Kidney (tissue), 14 donors: ENCODE measurements around the gene WDR47. TPM values are rescaled to one million over a fixed set of nuclear protein-coding genes. Genes with fewer than 3 reads are reported as not detected.

Experiments
- DNase-seq, 5 donors: peaks; one replicate each; pipeline ENCODE4 v3.0.0-alpha.2; 2013 to 2020
- FAIRE-seq: peaks from 2 replicates; lab custom pipeline; 2012; peaks lifted over from hg19 to GRCh38; lab: Jason Lieb, UNC
- H3K27ac ChIP-seq, 2 donors: one replicate each; pipeline ENCODE4 v1.7.0; 2013; ENCODE audit warnings: low read depth in 2 of 2, low read length in 2 of 2, inconsistent platforms in 1 of 2
- H3K27me3 ChIP-seq: one replicate; pipeline ENCODE4 v1.7.1; 2013; ENCODE audit warnings: low read length, inconsistent platforms; ENCODE audit not compliant: control insufficient read depth, insufficient read depth
- H3K36me3 ChIP-seq, 3 donors: one replicate each; pipeline versions ENCODE4 v1.7.0 to v1.7.1; 2013; ENCODE audit warnings: low read length in 3 of 3, control low read depth in 1 of 3, inconsistent platforms in 1 of 3; ENCODE audit not compliant: insufficient read depth in 3 of 3, control insufficient read depth in 2 of 3
- H3K4me1 ChIP-seq, 3 donors: one replicate each; pipeline versions ENCODE4 v1.7.0 to v1.7.1; 2013; ENCODE audit warnings: low read length in 3 of 3, inconsistent platforms in 1 of 3, low read depth in 1 of 3; ENCODE audit not compliant: control insufficient read depth in 2 of 3, insufficient read depth in 2 of 3
- H3K4me3 ChIP-seq, 3 donors: one replicate each; pipeline versions ENCODE4 v1.7.0 to v1.8.1; 2013; ENCODE audit warnings: low read length in 3 of 3, control low read depth in 1 of 3, inconsistent platforms in 1 of 3
- H3K9ac ChIP-seq, 3 donors: one replicate each; pipeline versions ENCODE4 v1.7.0 to v1.7.1; 2013; ENCODE audit warnings: low read length in 3 of 3, control low read depth in 1 of 3, inconsistent platforms in 1 of 3
- H3K9me3 ChIP-seq, 3 donors: one replicate each; pipeline versions ENCODE4 v1.7.0 to v1.7.1; 2013; ENCODE audit warnings: low read length in 3 of 3, control low read depth in 1 of 3, inconsistent platforms in 1 of 3; ENCODE audit not compliant: control insufficient read depth in 2 of 3, insufficient read depth in 1 of 3
- intact Hi-C: fragments of 100-400 bp; cut with DNase I; formaldehyde crosslinking; loops from one replicate; pipeline ENCODE4 v1.11.1; 2022
- polyA plus RNA-seq: library from polyadenylated mRNA; stranded (reverse); fragments of 350-450 nt; fragmentation: Illumina TruSeq; extraction: RNeasy Lipid Tissue Mini Kit (QIAGEN cat#74804); gene quantifications from one replicate; pipeline ENCODE4 v1.2.3, GENCODE V29; 2014; ENCODE audit warnings: low read depth, low replicate concordance; ENCODE audit not compliant: insufficient read depth
- total RNA-seq: library from RNA; stranded (reverse); fragmentation: NEBNext Ultra II Directional; extraction: Animal tissue kit (Norgen Biotek cat#: 25700); gene quantifications from one replicate; pipeline ENCODE4 v1.2.1, GENCODE V29; 2021
- TF ChIP-seq, protein P1 (sequence below): IDR thresholded peaks from 3 replicates; pipeline ENCODE4 v1.5.1; 2012; ENCODE audit warnings: mild to moderate bottlenecking, moderate library complexity, borderline replicate concordance; ENCODE audit not compliant: insufficient read depth; ENCODE audit errors: extremely low read depth
- donor health status: control.
- donor health status: control.
- donor health status: control.
- donor health status: control.
- donor health status: control.
- donor health status: DM: yes; HTN: yes; CAD: no.
- donor health status: Normal renal cell carcinoma (clear cell type).

WDR47 gene
- total and polyA plus RNA-seq, 2 donors from 2014 or later, result 5.1 to 15.8 TPM

DNA sequence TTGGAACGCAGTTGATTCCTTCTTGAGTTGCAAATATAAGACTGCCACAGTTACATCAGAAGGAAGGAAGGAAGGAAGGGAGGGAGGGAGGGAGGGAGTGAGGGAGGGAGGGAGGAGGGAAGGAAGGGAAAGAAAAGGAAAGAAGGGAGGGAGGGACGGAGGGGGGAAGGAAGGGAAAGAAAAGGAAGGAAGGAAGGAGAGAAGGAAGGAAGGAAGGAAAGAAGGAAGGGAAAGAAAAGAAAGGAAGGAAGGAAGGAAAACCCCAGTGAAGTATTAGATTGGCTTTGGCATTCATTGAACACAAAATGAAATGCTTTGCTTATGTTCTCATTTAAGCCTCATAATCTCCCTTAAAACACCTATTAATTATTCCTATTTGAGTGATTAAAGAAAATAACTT lies 6.4 kb upstream of the WDR47 start:
- H3K4me1 ChIP-seq, result no peaks in the 10 kb centered on the region
- FAIRE-seq, result no peak
- no peak overlapping the region for H3K4me3 ChIP-seq
- H3K36me3 ChIP-seq, result no peaks in the 10 kb centered on the region
- TF ChIP-seq, protein P1, sequence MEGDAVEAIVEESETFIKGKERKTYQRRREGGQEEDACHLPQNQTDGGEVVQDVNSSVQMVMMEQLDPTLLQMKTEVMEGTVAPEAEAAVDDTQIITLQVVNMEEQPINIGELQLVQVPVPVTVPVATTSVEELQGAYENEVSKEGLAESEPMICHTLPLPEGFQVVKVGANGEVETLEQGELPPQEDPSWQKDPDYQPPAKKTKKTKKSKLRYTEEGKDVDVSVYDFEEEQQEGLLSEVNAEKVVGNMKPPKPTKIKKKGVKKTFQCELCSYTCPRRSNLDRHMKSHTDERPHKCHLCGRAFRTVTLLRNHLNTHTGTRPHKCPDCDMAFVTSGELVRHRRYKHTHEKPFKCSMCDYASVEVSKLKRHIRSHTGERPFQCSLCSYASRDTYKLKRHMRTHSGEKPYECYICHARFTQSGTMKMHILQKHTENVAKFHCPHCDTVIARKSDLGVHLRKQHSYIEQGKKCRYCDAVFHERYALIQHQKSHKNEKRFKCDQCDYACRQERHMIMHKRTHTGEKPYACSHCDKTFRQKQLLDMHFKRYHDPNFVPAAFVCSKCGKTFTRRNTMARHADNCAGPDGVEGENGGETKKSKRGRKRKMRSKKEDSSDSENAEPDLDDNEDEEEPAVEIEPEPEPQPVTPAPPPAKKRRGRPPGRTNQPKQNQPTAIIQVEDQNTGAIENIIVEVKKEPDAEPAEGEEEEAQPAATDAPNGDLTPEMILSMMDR, result no peak
- H3K9me3 ChIP-seq, result no peaks in the 10 kb centered on the region
- H3K9ac ChIP-seq, result no peak overlapping the region
- no peak for DNase-seq
- H3K27me3 ChIP-seq, result no peaks in the 10 kb centered on the region
- intact Hi-C loops, result no loop called here
- H3K27ac ChIP-seq, result no peak overlapping the region

DNA sequence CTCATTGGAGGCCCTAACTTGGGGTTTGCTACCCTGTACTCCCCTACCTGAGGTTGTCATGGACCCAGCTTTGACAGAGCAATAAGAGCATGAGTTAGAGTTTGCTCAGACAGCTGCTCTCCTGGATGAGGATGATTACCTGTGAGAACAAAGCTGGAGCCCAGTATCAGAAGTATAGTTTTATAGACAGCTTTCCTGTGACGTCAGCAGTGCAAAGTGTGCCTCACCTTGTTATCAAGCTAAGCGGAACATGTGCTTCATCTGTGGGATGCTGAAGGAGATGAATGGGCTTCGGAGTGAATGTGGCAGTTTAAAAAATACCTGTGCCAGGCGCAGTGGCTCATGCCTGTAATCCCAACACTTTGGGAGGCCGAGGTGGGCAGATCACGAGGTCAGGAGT lies 5.4 kb upstream of the WDR47 start:
- FAIRE-seq (no peak), DNase-seq (no peak)
- no peaks in the 10 kb centered on the region for H3K4me1 ChIP-seq

DNA sequence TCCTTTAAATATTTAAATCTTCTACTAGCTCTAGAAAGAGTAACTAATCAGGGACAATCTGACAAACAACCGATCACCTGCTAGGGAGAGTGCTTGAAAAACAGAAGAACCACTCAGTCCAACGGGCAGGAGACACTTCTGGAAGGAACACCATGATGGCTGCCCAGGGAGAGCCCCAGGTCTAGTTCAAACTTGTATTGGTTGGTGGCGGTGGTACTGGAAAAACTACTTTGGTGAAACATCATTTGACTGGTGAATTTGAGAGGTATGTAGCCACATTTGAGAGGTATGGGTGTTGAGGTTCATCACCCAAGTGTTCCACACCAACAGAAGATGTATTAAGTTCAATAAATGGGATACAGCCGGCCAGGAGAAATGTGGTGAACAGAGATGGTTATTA lies 4.8 kb upstream of the WDR47 start:
- Histone ChIP-seq H3K9ac (no peak overlapping the region), H3K27me3 (no peaks in the 10 kb centered on the region), H3K4me1 (no peaks in the 10 kb centered on the region), H3K9me3 (no peaks in the 10 kb centered on the region), H3K27ac (no peak overlapping the region), H3K36me3 (no peaks in the 10 kb centered on the region), H3K4me3 (no peak overlapping the region)
- no peak for DNase-seq
- intact Hi-C loops, result no loop called here
- TF ChIP-seq, protein P1, result no peak
- no peak for FAIRE-seq

More for the DNA sequence above, 5.4 kb upstream of the WDR47 start:
- Histone ChIP-seq H3K36me3 (no peaks in the 10 kb centered on the region), H3K27ac (no peak overlapping the region), H3K9me3 (no peaks in the 10 kb centered on the region), H3K9ac (no peak overlapping the region), H3K4me3 (no peak overlapping the region), H3K27me3 (no peaks in the 10 kb centered on the region)
- intact Hi-C loops, result no loop called here
- TF ChIP-seq, protein P1, result no peak

DNA sequence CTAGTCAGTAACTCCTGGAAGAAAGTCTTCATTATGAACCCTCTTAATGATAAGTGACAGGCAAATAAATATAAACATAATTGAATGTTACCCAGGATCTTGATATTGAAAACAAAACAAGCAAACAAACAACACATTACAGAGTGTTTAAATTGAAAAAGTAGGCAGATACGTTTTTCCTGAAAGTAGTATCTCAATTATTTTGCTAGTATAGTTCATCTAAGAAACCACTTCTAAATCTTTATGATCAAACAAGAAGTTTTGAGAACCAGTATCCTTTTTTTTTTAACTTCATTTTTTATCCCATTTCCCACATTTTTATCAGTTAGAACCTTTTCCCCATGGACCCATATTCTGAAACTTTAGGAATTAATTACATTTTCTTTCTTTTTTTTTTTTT lies 3.7 kb upstream of the WDR47 start:
- TF ChIP-seq, protein P1, result no peak
- no peak for FAIRE-seq
- H3K4me1 ChIP-seq, result peaks cover 0 to 2% (median 0%) of the 10 kb centered on the region in 3 donors
- no peaks in the 10 kb centered on the region for H3K9me3 ChIP-seq
- no peak overlapping the region for H3K4me3 ChIP-seq
- no peak overlapping the region for H3K9ac ChIP-seq
- H3K36me3 ChIP-seq, result no peaks in the 10 kb centered on the region
- intact Hi-C loops, result no loop called here
- DNase-seq, result no peak
- no peaks in the 10 kb centered on the region for H3K27me3 ChIP-seq
- H3K27ac ChIP-seq, result no peak overlapping the region
